Loucy (cell line): ENCODE measurements around the gene TGFBR3.

Source experiments
- H2AFZ ChIP-seq: fragments of 200-600 bp; sonication (generic); 2 replicates; pipeline ENCODE4 v1.6.0; 2016; ENCODE audit warnings: antibody characterized with exemption, mild to moderate bottlenecking, low read length, moderate library complexity
- H3F3A ChIP-seq: fragments of 200-600 bp; 2 replicates; pipeline ENCODE4 v1.6.0; 2016; ENCODE audit warnings: antibody characterized with exemption, low read depth, mild to moderate bottlenecking
- H3K27me3 ChIP-seq: fragments of 200-600 bp; sonication (generic); 2 replicates; pipeline ENCODE4 v1.6.1; 2014; ENCODE audit warnings: low read length, mild to moderate bottlenecking; ENCODE audit not compliant: insufficient read depth, poor library complexity, severe bottlenecking
- H3K36me3 ChIP-seq: fragments of 200-600 bp; sonication (generic); 2 replicates; pipeline ENCODE4 v1.6.1; 2016; ENCODE audit warnings: low read length; ENCODE audit not compliant: insufficient read depth
- H3K4me1 ChIP-seq: fragments of 200-600 bp; sonication (generic); 2 replicates; pipeline ENCODE4 v1.5.1; 2014; ENCODE audit warnings: low read length, mild to moderate bottlenecking; ENCODE audit not compliant: insufficient read depth, poor library complexity, severe bottlenecking
- H3K4me2 ChIP-seq: fragments of 200-600 bp; sonication (generic); 2 replicates; pipeline ENCODE4 v1.6.0; 2014; ENCODE audit warnings: antibody characterized with exemption, low read length, low read depth, mild to moderate bottlenecking; ENCODE audit not compliant: poor library complexity, severe bottlenecking
- H3K4me3 ChIP-seq: fragments of 200-600 bp; sonication (generic); 2 replicates; pipeline ENCODE4 v1.5.1; 2014; ENCODE audit warnings: low read length, mild to moderate bottlenecking, mixed read lengths; ENCODE audit not compliant: poor library complexity, severe bottlenecking
- H3K79me2 ChIP-seq: fragments of 200-600 bp; sonication (generic); 2 replicates; pipeline ENCODE4 v1.6.1; 2014; ENCODE audit warnings: low read length; ENCODE audit not compliant: insufficient read depth
- H3K9ac ChIP-seq: fragments of 200-600 bp; sonication (generic); 2 replicates; pipeline ENCODE4 v1.6.0; 2014; ENCODE audit warnings: mild to moderate bottlenecking, low read depth, low read length, moderate library complexity; ENCODE audit not compliant: poor library complexity, severe bottlenecking
- H3K9me2 ChIP-seq: fragments of 200-600 bp; sonication (generic); replicated peaks from 2 replicates; pipeline ENCODE4 v1.6.1; 2016; ENCODE audit warnings: low read depth, low read length, mixed read lengths
- H3K9me3 ChIP-seq: fragments of 200-600 bp; sonication (generic); 2 replicates; pipeline ENCODE4 v1.6.1; 2014; ENCODE audit warnings: mild to moderate bottlenecking, antibody characterized with exemption, low read length, low read depth; ENCODE audit not compliant: insufficient read depth
- H4K20me1 ChIP-seq: fragments of 200-600 bp; sonication (generic); 2 replicates; pipeline ENCODE4 v1.6.0; 2014; ENCODE audit warnings: antibody characterized with exemption, low read length, mild to moderate bottlenecking; ENCODE audit not compliant: insufficient read depth, poor library complexity, severe bottlenecking
- EZH2phosphoT487 ChIP-seq: fragments of 200-600 bp; IDR thresholded peaks from 2 replicates; pipeline ENCODE4 v1.6.1; 2018; ENCODE audit warnings: antibody characterized with exemption, mild to moderate bottlenecking, moderate library complexity, borderline replicate concordance
- TF ChIP-seq, protein P1 (sequence below): fragments of 200-600 bp; sonication (generic); conservative IDR thresholded peaks from 2 replicates; pipeline ENCODE4 v1.5.1; 2014; ENCODE audit warnings: mild to moderate bottlenecking, antibody characterized with exemption, low read length

The TGFBR3 gene

DNA sequence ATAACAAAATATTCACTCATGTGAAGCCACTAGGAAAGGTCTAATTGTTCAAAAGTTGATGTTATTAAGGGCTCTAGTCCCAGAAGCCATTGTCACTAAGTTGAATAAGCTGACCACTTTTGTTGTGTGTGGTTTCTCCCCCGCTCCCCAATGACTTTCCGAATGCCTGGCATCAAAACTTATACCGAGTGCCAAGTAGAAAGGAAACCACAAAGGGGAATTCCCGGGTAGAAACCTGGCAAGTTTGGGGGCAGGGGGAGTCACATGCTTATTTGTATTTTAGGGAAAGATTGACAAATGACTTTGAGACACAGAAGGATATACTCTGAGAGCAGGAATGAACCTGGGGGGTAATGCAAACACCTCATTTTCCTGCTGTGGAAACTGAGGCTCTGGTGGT lies 154.1 kb downstream of the TGFBR3 start:
- Histone ChIP-seq H3F3A (no peaks in the 10 kb centered on the region), H3K4me2 (no peak overlapping the region), H3K27me3 (no peaks in the 10 kb centered on the region), H3K9me3 (no peaks in the 10 kb centered on the region), H3K36me3 (no peaks in the 10 kb centered on the region), H3K9me2 (no peaks in the 10 kb centered on the region), H2AFZ (no peak overlapping the region), H4K20me1 (no peaks in the 10 kb centered on the region), H3K79me2 (no peaks in the 10 kb centered on the region), H3K9ac (no peak overlapping the region), H3K4me1 (no peaks in the 10 kb centered on the region), H3K4me3 (no peak overlapping the region)
- TF ChIP-seq EZH2phosphoT487: no peak
- TF ChIP-seq, protein P1, sequence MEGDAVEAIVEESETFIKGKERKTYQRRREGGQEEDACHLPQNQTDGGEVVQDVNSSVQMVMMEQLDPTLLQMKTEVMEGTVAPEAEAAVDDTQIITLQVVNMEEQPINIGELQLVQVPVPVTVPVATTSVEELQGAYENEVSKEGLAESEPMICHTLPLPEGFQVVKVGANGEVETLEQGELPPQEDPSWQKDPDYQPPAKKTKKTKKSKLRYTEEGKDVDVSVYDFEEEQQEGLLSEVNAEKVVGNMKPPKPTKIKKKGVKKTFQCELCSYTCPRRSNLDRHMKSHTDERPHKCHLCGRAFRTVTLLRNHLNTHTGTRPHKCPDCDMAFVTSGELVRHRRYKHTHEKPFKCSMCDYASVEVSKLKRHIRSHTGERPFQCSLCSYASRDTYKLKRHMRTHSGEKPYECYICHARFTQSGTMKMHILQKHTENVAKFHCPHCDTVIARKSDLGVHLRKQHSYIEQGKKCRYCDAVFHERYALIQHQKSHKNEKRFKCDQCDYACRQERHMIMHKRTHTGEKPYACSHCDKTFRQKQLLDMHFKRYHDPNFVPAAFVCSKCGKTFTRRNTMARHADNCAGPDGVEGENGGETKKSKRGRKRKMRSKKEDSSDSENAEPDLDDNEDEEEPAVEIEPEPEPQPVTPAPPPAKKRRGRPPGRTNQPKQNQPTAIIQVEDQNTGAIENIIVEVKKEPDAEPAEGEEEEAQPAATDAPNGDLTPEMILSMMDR: no peak

DNA sequence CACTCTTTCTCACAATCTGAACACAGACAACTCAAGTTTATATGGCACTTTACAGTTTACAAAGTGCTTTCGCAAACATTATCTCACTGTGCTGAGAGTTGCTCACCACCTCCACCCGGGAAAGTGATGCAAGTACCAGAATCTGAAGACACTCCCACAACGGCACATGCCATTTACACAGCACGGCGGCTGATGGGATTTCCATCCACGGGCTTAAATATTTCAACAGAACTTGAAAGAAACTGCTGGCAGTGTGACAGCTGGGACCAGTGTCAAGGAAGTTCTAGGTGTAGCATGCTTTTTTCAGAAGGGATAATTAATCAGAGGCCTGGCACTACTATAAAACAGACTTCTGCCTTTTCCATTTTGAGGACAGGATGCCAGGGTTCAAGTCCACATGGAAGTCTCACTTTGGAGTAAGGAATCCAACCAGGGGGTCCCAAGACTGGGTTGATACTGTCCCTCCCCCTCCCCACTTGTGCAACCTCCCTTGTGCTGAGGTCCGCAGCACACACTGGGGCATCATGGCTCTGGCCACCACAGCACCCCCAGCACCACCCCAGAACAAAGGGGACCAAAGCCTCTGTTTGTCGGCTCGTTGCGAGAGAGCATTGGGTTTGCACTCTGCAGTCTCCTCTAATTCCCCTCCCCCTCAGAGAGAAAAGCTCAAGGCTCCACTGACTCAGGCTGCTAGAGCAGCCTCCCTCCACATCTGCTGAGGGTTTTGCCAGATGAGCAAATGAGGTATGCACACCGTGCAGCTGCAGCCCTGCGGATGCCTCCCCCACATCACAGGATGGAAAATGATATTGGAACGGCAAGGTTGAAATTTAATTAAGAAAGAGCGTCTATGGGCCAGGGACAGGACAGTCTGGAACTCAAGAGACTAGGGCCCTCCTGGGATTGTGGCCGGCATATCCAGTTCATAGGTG lies 154.9 kb downstream of the TGFBR3 start:
- Histone ChIP-seq H3K9me2 (no peaks in the 10 kb centered on the region), H3K4me1 (no peaks in the 10 kb centered on the region), H3K36me3 (no peaks in the 10 kb centered on the region), H3K9me3 (no peaks in the 10 kb centered on the region), H3K27me3 (no peaks in the 10 kb centered on the region), H3K4me3 (no peak overlapping the region), H3K4me2 (no peak overlapping the region), H3K79me2 (no peaks in the 10 kb centered on the region), H3F3A (no peaks in the 10 kb centered on the region), H3K9ac (no peak overlapping the region), H4K20me1 (no peaks in the 10 kb centered on the region), H2AFZ (no peak overlapping the region)
- no peak for TF ChIP-seq EZH2phosphoT487
- TF ChIP-seq, protein P1: no peak

DNA sequence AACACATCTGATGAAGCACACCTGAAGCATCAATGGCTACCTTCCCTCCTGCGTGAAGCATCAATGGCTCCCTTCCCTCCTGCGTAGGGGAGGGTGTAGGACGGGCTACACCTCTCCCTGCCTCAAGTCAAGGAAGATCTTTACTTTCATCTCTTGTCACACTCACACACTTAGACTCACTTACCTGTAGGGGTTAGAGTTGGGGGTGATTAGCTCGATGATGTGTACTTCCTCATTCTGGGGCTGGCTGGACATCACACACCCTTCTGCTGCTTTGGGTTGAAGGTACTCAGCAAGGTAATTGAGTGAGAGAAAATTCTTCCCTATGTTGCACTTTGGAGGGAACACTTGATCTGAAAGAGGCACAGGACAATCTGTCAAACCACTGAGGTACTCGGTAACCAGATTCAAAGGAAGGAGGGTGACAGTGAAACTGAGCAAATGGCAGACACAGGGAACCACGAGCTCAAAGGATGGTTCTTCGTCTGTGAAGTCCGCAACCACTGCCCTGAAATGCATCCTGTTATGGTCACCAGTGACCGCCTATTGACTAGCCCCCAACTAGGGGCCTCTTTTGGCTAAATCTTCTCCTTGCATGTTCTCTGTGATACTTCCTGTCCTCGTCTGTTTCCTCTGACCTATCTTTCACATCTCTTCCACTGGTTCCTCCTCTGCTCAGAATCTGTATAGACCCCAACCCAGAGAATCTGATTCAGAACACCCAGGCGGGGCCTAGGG lies 156.2 kb downstream of the TGFBR3 start:
- no peaks in the 10 kb centered on the region for H3K4me1 ChIP-seq
- no peaks in the 10 kb centered on the region for H4K20me1 ChIP-seq
- no peaks in the 10 kb centered on the region for H3K79me2 ChIP-seq
- H3K27me3 ChIP-seq: no peaks in the 10 kb centered on the region
- H3K4me2 ChIP-seq: no peak overlapping the region
- no peak overlapping the region for H3K9ac ChIP-seq
- H3K36me3 ChIP-seq: no peaks in the 10 kb centered on the region
- H3K9me3 ChIP-seq: no peaks in the 10 kb centered on the region
- H3K4me3 ChIP-seq: no peak overlapping the region
- no peak overlapping the region for H2AFZ ChIP-seq
- H3F3A ChIP-seq: no peaks in the 10 kb centered on the region
- no peaks in the 10 kb centered on the region for H3K9me2 ChIP-seq
- TF ChIP-seq, protein P1: no peak
- no peak for TF ChIP-seq EZH2phosphoT487
